ENCODE data around the gene CDC42EP2. TPM values are rescaled to one million over a fixed set of nuclear protein-coding genes. Genes with fewer than 3 reads are reported as not detected.

CDC42EP2 gene
- total RNA-seq, 2 donors from 2014 or later = 7.7 to 8.7 TPM

DNA sequence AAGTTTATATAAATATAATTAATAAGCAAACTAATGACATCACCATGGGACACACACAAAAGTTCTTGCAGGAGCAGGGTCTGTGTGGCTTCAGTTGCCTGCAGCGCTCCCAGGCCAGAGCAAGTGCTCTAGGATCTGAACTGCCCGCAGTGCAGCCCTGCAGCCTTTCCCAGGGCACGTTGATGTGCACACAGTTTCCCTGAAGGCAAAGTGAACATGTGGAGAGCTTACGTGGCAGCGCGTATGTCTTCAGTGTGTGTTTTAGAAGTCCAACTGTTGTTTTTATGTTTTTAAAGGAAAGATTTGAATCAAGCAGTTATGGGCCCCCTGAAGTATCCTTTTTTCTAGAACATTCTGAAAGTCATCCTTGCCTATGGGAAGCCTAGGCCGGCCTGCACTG, 38.7 kb downstream of the CDC42EP2 start:
- intact Hi-C loops (cut with DNase I) = no loop called here
- TF ChIP-seq POLR2A (IDR thresholded peaks at IDR 0.05) (no peak), POLR2AphosphoS5 (IDR thresholded peaks at IDR 0.05) (no peak)
- TF ChIP-seq, protein P1, sequence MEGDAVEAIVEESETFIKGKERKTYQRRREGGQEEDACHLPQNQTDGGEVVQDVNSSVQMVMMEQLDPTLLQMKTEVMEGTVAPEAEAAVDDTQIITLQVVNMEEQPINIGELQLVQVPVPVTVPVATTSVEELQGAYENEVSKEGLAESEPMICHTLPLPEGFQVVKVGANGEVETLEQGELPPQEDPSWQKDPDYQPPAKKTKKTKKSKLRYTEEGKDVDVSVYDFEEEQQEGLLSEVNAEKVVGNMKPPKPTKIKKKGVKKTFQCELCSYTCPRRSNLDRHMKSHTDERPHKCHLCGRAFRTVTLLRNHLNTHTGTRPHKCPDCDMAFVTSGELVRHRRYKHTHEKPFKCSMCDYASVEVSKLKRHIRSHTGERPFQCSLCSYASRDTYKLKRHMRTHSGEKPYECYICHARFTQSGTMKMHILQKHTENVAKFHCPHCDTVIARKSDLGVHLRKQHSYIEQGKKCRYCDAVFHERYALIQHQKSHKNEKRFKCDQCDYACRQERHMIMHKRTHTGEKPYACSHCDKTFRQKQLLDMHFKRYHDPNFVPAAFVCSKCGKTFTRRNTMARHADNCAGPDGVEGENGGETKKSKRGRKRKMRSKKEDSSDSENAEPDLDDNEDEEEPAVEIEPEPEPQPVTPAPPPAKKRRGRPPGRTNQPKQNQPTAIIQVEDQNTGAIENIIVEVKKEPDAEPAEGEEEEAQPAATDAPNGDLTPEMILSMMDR (IDR thresholded peaks at IDR 0.05) = no peak
- 79% methylated on average over 7 of the region's 7 CpGs for WGBS
- peaks cover 11 to 13% of the 10 kb centered on the region in 2 donors for H3K36me3 ChIP-seq
- DNase-seq (ENCODE audit: low spot score) = no peak
- H3K27ac ChIP-seq = peak overlapping the region; percentile 70 to 78
- no peaks in the 10 kb centered on the region for H3K9me3 ChIP-seq
- no peaks in the 10 kb centered on the region for H3K27me3 ChIP-seq (replicated peaks; ENCODE audit: insufficient read depth)
- H3K4me1 ChIP-seq (replicated peaks) = peaks cover 5% of the 10 kb centered on the region
- H3K4me3 ChIP-seq = no peak overlapping the region

DNA sequence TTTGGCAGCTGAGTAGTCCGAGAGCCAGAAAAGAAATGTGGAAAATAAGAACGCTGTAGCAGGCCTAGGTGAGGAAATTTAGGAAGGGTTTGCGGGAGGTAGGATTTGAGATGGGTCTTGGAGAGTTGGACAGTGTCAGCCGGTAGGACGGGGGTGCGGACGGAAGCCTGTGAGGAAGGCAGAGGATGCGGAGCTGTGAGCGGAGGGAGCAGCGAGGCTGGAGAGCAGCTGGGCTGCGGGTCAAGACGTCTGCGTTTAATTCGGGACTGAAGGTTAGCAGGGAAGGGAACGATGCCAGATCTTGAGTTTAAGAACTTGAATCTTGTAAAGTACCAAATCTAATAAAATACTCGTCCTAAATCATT, 39.2 kb downstream of the CDC42EP2 start:
- WGBS = 5% methylated on average over 16 of the region's 16 CpGs
- H3K27ac ChIP-seq = peak overlapping the region; percentile 70 to 78
- H3K4me1 ChIP-seq (replicated peaks) = peaks cover 5% of the 10 kb centered on the region
- no peaks in the 10 kb centered on the region for H3K9me3 ChIP-seq
- H3K27me3 ChIP-seq (replicated peaks; ENCODE audit: insufficient read depth) = no peaks in the 10 kb centered on the region
- no peak for DNase-seq (ENCODE audit: low spot score)
- TF ChIP-seq, protein P1 (IDR thresholded peaks at IDR 0.05) = no peak
- TF ChIP-seq POLR2A (IDR thresholded peaks at IDR 0.05) (no peak), POLR2AphosphoS5 (IDR thresholded peaks at IDR 0.05) (no peak)
- intact Hi-C loops (cut with DNase I) = no loop called here
- peaks cover 7 to 13% of the 10 kb centered on the region in 2 donors for H3K36me3 ChIP-seq
- peak overlapping the region; percentile 72 to 80 for H3K4me3 ChIP-seq

DNA sequence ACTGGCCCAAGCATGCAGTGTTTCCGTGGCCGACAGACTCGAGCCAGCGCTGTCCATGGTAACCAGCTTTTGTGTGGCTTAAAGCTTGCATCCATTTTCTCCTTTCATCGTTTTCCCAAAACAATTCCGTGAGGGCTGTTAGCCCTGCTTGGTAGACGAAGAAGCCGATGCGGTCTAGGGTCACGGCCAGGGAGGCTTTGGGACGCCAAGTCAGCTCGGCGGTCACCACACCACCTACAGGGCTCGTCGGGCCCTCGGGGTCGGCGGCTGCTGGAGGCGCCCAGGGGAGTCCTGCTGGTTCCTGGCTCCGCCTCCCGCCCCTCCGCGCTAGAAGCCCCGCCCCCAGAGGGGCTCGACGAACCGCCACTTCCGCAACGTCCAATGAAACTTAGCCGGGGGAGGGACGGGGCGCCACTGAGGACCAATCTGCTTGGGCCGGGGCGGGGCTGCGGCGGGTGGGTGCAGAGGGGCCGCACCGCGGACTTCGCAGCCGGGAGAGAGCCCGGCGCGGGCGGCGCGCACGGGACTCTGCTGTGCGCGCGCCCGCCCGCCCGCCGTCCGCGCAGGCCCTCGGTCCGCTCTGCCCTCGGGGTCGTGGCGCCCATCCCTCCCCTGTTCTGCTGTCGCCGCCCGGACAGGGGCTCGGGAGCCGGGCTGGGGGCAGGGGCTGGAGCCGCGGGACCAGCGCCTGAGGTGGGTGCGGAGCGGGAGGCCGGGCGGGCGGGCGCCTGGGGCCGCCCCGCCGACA, 39.8 kb downstream of the CDC42EP2 start, which contains the start of gene TIGD3:
Gene TIGD3 (plus strand): TSS at position 487 of the 748 bp plus-strand sequence. CDS start 1,058 bp downstream, outside the sequence.
- H3K27ac ChIP-seq = peak within 1 kb of the TSS; percentile 70 to 78
- intact Hi-C loops (cut with DNase I) = no loop called here
- WGBS = under 1% methylated on average over 35 of the region's 79 CpGs
- H3K27me3 ChIP-seq (replicated peaks; ENCODE audit: insufficient read depth) = no peaks in the 10 kb centered on the region
- DNase-seq (ENCODE audit: low spot score) = peak; percentile 98
- no peaks in the 10 kb centered on the region for H3K9me3 ChIP-seq
- TF ChIP-seq POLR2AphosphoS5 (IDR thresholded peaks at IDR 0.05) (peak; percentile 80), POLR2A (IDR thresholded peaks at IDR 0.05) (peak; percentile 76)
- TF ChIP-seq, protein P1 (IDR thresholded peaks at IDR 0.05) = no peak
- H3K36me3 ChIP-seq = peaks cover 7 to 13% of the 10 kb centered on the region in 2 donors
- H3K4me1 ChIP-seq (replicated peaks) = peaks cover 5% of the 10 kb centered on the region
- peak within 1 kb of the TSS; percentile 72 to 80 for H3K4me3 ChIP-seq

- Histone ChIP-seq H3K4me1 (replicated peaks) (peaks cover 5% of the 10 kb centered on the region), H3K4me3 (peak overlapping the region; percentile 72 to 80), H3K9me3 (no peaks in the 10 kb centered on the region), H3K27ac (peak overlapping the region; percentile 47 to 70), H3K36me3 (peaks cover 7 to 13% of the 10 kb centered on the region in 2 donors), H3K27me3 (replicated peaks; ENCODE audit: insufficient read depth) (no peaks in the 10 kb centered on the region)
- TF ChIP-seq, protein P1 (IDR thresholded peaks at IDR 0.05) = no peak
- TF ChIP-seq POLR2A (IDR thresholded peaks at IDR 0.05) (no peak), POLR2AphosphoS5 (IDR thresholded peaks at IDR 0.05) (no peak)
- intact Hi-C loops (cut with DNase I) = no loop called here
- WGBS = 2% methylated on average over 32 of the region's 47 CpGs
- no peak for DNase-seq (ENCODE audit: low spot score)
These were observed 40.5 kb downstream of the CDC42EP2 start for GRCh38 chr11:65355013-65355775.

Data from prostate gland (tissue), 2 donors.